Esophagus muscularis mucosa (tissue), 4 donors: Measurements from ENCODE around the gene TNFAIP8L1. TPM values are rescaled to one million over a fixed set of nuclear protein-coding genes. Genes with fewer than 3 reads are reported as not detected.

Experiments
- DNase-seq: peaks from one replicate; pipeline ENCODE4 v3.0.0-alpha.2; 2017; ENCODE audit errors: extremely low spot score
- H3K27ac ChIP-seq, 4 donors: fragments of 200-600 bp; sonication (generic); replicated peaks in 1 of 4; 1 replicate in 3 of 4; 2 replicates in 1 of 4; pipeline ENCODE4 v1.5.1; 2016 to 2019; ENCODE audit warnings: mild to moderate bottlenecking in 1 of 4
- H3K27me3 ChIP-seq, 4 donors: fragments of 200-600 bp; sonication (generic); one replicate each; pipeline versions ENCODE4 v1.5.1 to v1.6.0; 2016 to 2019
- H3K36me3 ChIP-seq, 4 donors: fragments of 200-600 bp; sonication (generic); one replicate each; pipeline ENCODE4 v1.5.1; 2016 to 2019
- H3K4me1 ChIP-seq, 4 donors: fragments of 200-600 bp; sonication (generic); one replicate each; pipeline ENCODE4 v1.5.1; 2016 to 2019
- H3K4me3 ChIP-seq, 4 donors: fragments of 200-600 bp; sonication (generic); 1 replicate in 2 of 4; 2 replicates in 2 of 4; pipeline ENCODE4 v1.5.1; 2016 to 2019; ENCODE audit warnings: mild to moderate bottlenecking in 4 of 4, moderate library complexity in 1 of 4
- H3K9me3 ChIP-seq, 4 donors: fragments of 200-600 bp; sonication (generic); 1 replicate in 3 of 4; 2 replicates in 1 of 4; pipeline ENCODE4 v1.5.1; 2016 to 2019
- CTCF ChIP-seq, 3 experiments: fragments of 200-600 bp in 2 of 3; fragments of 450-650 bp in 1 of 3; sonication (generic) in 2 of 3; IDR thresholded peaks; one replicate each; pipeline ENCODE4 v1.5.1; 2017 to 2019; ENCODE audit warnings: antibody characterized with exemption in 3 of 3, mild to moderate bottlenecking in 2 of 3, moderate library complexity in 1 of 3
- EP300 ChIP-seq: sonication (generic); formaldehyde crosslinking; IDR thresholded peaks from one replicate; pipeline ENCODE4 v1.6.1; 2017; ENCODE audit warnings: antibody characterized with exemption
- POLR2A ChIP-seq: fragments of 450-650 bp; IDR thresholded peaks from one replicate; pipeline ENCODE4 v1.6.1; 2017; ENCODE audit warnings: antibody characterized with exemption, moderate library complexity, mild to moderate bottlenecking, low read depth
- POLR2AphosphoS5 ChIP-seq, 2 donors: sonication (generic); formaldehyde crosslinking; IDR thresholded peaks; one replicate each; pipeline ENCODE4 v1.6.1; 2017; ENCODE audit warnings: antibody characterized with exemption in 2 of 2
- WGBS: methylation state at CpG from one replicate; pipeline ENCODE4 v1.1.5; 2018; 5-methylcytosine and 5-hydroxymethylcytosine counted together
- intact Hi-C: fragments of 100-400 bp; cut with DNase I; formaldehyde crosslinking; loops from one replicate; pipeline ENCODE4 v1.15.1; 2023
- total RNA-seq, 4 donors: library from RNA; depleted of rRNA; stranded (reverse); fragments of >200 nt; gene quantifications; one replicate each; pipeline versions ENCODE4 v1.1.0 to v1.2.1, GENCODE V29; 2016

Gene TNFAIP8L1
- total RNA-seq, 4 donors from 2014 or later: 5.5 to 16.5 (median 13.2) TPM

GRCh38 chr19:4693078-4693350 lies 53.7 kb downstream of the TNFAIP8L1 start:
- no peaks in the 10 kb centered on the region for H3K9me3 ChIP-seq
- peaks cover 77 to 99% (median 97%) of the 10 kb centered on the region in 4 donors for H3K36me3 ChIP-seq
- peaks cover 5 to 23% (median 18%) of the 10 kb centered on the region in 4 donors for H3K4me1 ChIP-seq
- intact Hi-C loops: no loop called here
- no peak overlapping the region for H3K4me3 ChIP-seq
- no peaks in the 10 kb centered on the region for H3K27me3 ChIP-seq
- TF ChIP-seq POLR2A (no peak), POLR2AphosphoS5 (IDR thresholded peaks at IDR 0.05) (no peak), EP300 (no peak), CTCF (IDR thresholded peaks at IDR 0.05) (no peak)
- no peak for DNase-seq
- H3K27ac ChIP-seq: no peak overlapping the region
- WGBS: 90% methylated on average over 2 of the region's 7 CpGs

GRCh38 chr19:4693471-4694121 lies 54.3 kb downstream of the TNFAIP8L1 start:
- Histone ChIP-seq H3K9me3 (no peaks in the 10 kb centered on the region), H3K4me3 (no peak overlapping the region), H3K27me3 (no peaks in the 10 kb centered on the region), H3K4me1 (peaks cover 5 to 23% (median 18%) of the 10 kb centered on the region in 4 donors), H3K36me3 (peaks cover 74 to 99% (median 97%) of the 10 kb centered on the region in 4 donors), H3K27ac (peak overlapping the region in 3 of 4 donors; percentile 13 to 48 (median 43))
- no peak for DNase-seq
- TF ChIP-seq EP300: no peak
- WGBS: 90% methylated on average over 15 of the region's 15 CpGs
- intact Hi-C loops: no loop called here

- Histone ChIP-seq H3K27ac (peak overlapping the region; percentile 23 to 62 (median 50)), H3K9me3 (no peaks in the 10 kb centered on the region), H3K36me3 (peaks cover 67 to 99% (median 95%) of the 10 kb centered on the region in 4 donors), H3K4me1 (peaks cover 5 to 23% (median 18%) of the 10 kb centered on the region in 4 donors), H3K27me3 (no peaks in the 10 kb centered on the region), H3K4me3 (no peak overlapping the region)
- intact Hi-C loops: no loop called here
- DNase-seq: no peak
- 96% methylated on average over 20 of the region's 22 CpGs for WGBS
- TF ChIP-seq POLR2AphosphoS5 (IDR thresholded peaks at IDR 0.05) (peak in 1 of 2 donors; percentile 6), CTCF (IDR thresholded peaks at IDR 0.05) (no peak)
Measured at GRCh38 chr19:4694211-4694987, 55.1 kb downstream of the TNFAIP8L1 start.

- no peaks in the 10 kb centered on the region for H3K9me3 ChIP-seq
- peak in 1 of 2 donors; percentile 27 for TF ChIP-seq POLR2AphosphoS5 (IDR thresholded peaks at IDR 0.05)
- TF ChIP-seq EP300: no peak
- no peak for TF ChIP-seq POLR2A
- H3K27me3 ChIP-seq: no peaks in the 10 kb centered on the region
- no peak overlapping the region for H3K4me3 ChIP-seq
- DNase-seq: no peak
- peaks cover 64 to 99% (median 95%) of the 10 kb centered on the region in 4 donors for H3K36me3 ChIP-seq
- intact Hi-C loops: no loop called here
- 77% methylated on average over 17 of the region's 19 CpGs for WGBS
- peak overlapping the region; percentile 23 to 62 (median 50) for H3K27ac ChIP-seq
- peaks cover 5 to 23% (median 18%) of the 10 kb centered on the region in 4 donors for H3K4me1 ChIP-seq
Measured at GRCh38 chr19:4695224-4695731, 56.0 kb downstream of the TNFAIP8L1 start.

GRCh38 chr19:4697304-4697703 lies 58.0 kb downstream of the TNFAIP8L1 start:
- H3K27ac ChIP-seq: no peak overlapping the region
- H3K4me3 ChIP-seq: no peak overlapping the region
- H3K9me3 ChIP-seq: no peaks in the 10 kb centered on the region
- no peaks in the 10 kb centered on the region for H3K27me3 ChIP-seq
- WGBS: 99% methylated on average over 10 of the region's 14 CpGs
- no peak for DNase-seq
- H3K4me1 ChIP-seq: peaks cover 5 to 23% (median 18%) of the 10 kb centered on the region in 4 donors
- intact Hi-C loops: no loop called here
- peaks cover 70 to 100% (median 98%) of the 10 kb centered on the region in 4 donors for H3K36me3 ChIP-seq
- TF ChIP-seq POLR2AphosphoS5 (IDR thresholded peaks at IDR 0.05) (no peak), POLR2A (no peak), EP300 (no peak), CTCF (IDR thresholded peaks at IDR 0.05) (no peak)
